GM23248 (cell line): ENCODE measurements around the gene CAMK1.

Source experiments
- EZH2 ChIP-seq: fragments of 200-600 bp; sonication (generic); IDR thresholded peaks from 2 replicates; pipeline ENCODE4 v1.6.1; 2018; ENCODE audit warnings: antibody characterized with exemption, mild to moderate bottlenecking; ENCODE audit not compliant: insufficient read depth, poor library complexity, severe bottlenecking
- EZH2phosphoT487 ChIP-seq: fragments of 200-600 bp; sonication (generic); IDR thresholded peaks from 2 replicates; pipeline ENCODE4 v1.6.1; 2018; ENCODE audit warnings: antibody characterized with exemption, moderate library complexity, mild to moderate bottlenecking, low read depth; ENCODE audit not compliant: insufficient read depth

DNA sequence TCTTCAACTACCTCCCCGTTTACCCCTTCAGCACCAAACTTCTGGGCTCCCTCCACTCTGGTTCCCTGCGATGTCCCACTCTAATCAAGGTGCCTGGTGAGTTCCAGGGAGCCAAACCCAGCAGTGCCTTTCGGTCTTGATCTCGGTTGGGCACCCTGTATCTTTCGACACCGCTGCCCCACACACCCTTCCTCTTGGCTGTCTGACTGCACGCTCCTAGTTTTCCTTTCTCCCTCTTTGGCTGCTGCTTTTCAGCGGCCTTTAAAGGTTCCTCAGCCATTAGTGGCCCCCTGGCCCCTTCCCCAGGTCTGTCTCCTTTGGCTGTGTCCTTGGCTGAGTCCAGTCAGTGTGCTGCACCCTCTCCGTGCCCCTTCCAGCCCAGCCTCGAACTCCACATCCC is 41.1 kb upstream of the CAMK1 start:
- TF ChIP-seq EZH2phosphoT487 (no peak), EZH2 (no peak)
